ENCODE results near the gene PEBP1.

The PEBP1 gene

GRCh38 chr12:118103601-118104382 is 32.1 kb upstream of the PEBP1 start, which contains the start of gene VSIG10 (continued):
- TF ChIP-seq PRDM2 (tag by site-specific recombination; IDR thresholded peaks at IDR 0.05; ENCODE audit: borderline replicate concordance) (no peak), GLIS1 (tag by site-specific recombination; IDR thresholded peaks at IDR 0.05) (peak; percentile 83), ZNF596 (tag by site-specific recombination; IDR thresholded peaks at IDR 0.05) (0 out of 2 replicates have a peak, but pooled peaks have one; percentile 2), ZNF121 (tag by site-specific recombination; IDR thresholded peaks at IDR 0.05) (no peak), ZNF280D (tag by site-specific recombination; IDR thresholded peaks at IDR 0.05) (no peak), ZFP37 (tag by site-specific recombination; IDR thresholded peaks at IDR 0.05) (0 out of 2 replicates have a peak, but pooled peaks have one; percentile 24), ZNF747 (tag by site-specific recombination; IDR thresholded peaks at IDR 0.05) (no peak), ZNF426 (tag by site-specific recombination; IDR thresholded peaks at IDR 0.05) (no peak), ZNF624 (tag by site-specific recombination; IDR thresholded peaks at IDR 0.05) (no peak), ZNF514 (tag by site-specific recombination; IDR thresholded peaks at IDR 0.05) (no peak), SETDB1 (IDR thresholded peaks at IDR 0.05; ENCODE audit: insufficient read length, low read length) (no peak), ZNF175 (tag by site-specific recombination; IDR thresholded peaks at IDR 0.05) (no peak), ZNF114 (tag by site-specific recombination; IDR thresholded peaks at IDR 0.05) (no peak), ZNF341 (tag by site-specific recombination; IDR thresholded peaks at IDR 0.05; ENCODE audit: low read depth) (peak; percentile 96), ZNF670 (tag by site-specific recombination; IDR thresholded peaks at IDR 0.05; ENCODE audit: low read depth) (no peak), ZNF398 (tag by site-specific recombination; IDR thresholded peaks at IDR 0.05) (peak; percentile 70), ZNF169 (tag by site-specific recombination; IDR thresholded peaks at IDR 0.05) (no peak), SP3 (tag by site-specific recombination; IDR thresholded peaks at IDR 0.05) (peak; percentile 61), ZFHX2 (tag by site-specific recombination; conservative IDR thresholded peaks at IDR 0.05) (peak; percentile 23; the same call in 1 of the 2 replicates), ZSCAN18 (tag by site-specific recombination; IDR thresholded peaks at IDR 0.05) (no peak), ZNF335 (tag by site-specific recombination; conservative IDR thresholded peaks at IDR 0.05) (peak; percentile 71; the same call in 1 of the 2 replicates), ZNF544 (tag by site-specific recombination; IDR thresholded peaks at IDR 0.05) (no peak), SP7 (tag by site-specific recombination; IDR thresholded peaks at IDR 0.05) (peak; percentile 33; the same call in 1 of the 2 replicates), ZNF311 (tag by site-specific recombination; IDR thresholded peaks at IDR 0.05; ENCODE audit: borderline replicate concordance) (no peak), ZNF211 (tag by site-specific recombination; IDR thresholded peaks at IDR 0.05; ENCODE audit: low read depth) (no peak), OSR2 (tag by site-specific recombination; IDR thresholded peaks at IDR 0.05) (peak; percentile 63), BCL11A (tag by site-specific recombination; IDR thresholded peaks at IDR 0.05; ENCODE audit: low read depth) (0 out of 2 replicates have a peak, but pooled peaks have one; percentile 19), ZNF600 (tag by site-specific recombination; IDR thresholded peaks at IDR 0.05) (peak; percentile 66), ZNF677 (tag by site-specific recombination; IDR thresholded peaks at IDR 0.05) (no peak)
